Left renal cortex interstitium (tissue), 4 donors: ENCODE measurements around the gene DPYSL4. TPM values are rescaled to one million over a fixed set of nuclear protein-coding genes. Genes with fewer than 3 reads are reported as not detected.

Experiments
- DNase-seq, 4 donors: peaks; one replicate each; pipeline ENCODE4 v3.0.0-alpha.2; 2013; ENCODE audit warnings: low read depth in 4 of 4, low spot score in 2 of 4, missing footprints in 1 of 4
- polyA plus RNA-seq, 4 donors: library from polyadenylated mRNA; unstranded; fragments of 120-200 nt; gene quantifications; one replicate each; pipeline ENCODE4 v1.2.1, GENCODE V29; 2013; ENCODE audit not compliant: insufficient read length in 4 of 4

DPYSL4 gene
- polyA plus RNA-seq, 4 donors, result 14.2 to 22.3 (median 21.4) TPM

DNA sequence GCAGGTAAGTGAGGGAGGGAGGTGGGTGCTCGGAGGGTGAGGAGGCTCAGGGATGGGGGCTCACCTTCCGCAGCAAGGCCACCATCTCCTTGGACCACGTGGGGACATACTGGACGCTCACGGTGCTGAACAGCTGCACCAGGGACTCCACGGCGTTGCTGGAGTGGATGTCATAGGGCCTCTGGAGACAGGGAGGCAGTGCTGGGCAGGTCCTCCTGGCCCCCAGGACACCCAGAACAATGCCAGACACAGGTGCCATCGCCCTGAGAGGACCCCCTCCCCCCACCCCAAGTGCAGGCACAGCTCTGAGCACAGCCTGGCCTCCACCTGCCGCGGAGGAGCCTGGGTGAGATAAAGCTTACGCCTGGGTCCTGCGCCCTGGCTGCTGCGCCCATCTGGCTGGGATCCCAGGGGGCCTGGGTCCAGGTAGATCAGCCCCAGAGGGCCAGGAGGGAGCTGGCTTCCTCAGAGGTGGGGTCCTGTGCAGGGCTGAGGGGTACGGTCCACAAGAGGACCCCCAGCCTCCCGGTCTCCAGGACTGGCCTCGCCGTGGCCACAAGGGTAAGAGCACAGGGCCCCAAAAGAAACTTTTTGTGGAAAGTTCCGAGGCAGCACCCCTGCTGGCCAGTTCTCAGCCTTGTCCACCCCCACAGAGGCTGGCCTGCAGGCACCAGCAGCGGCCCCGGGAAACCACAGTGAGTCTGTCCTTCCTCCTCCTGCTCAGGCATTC is 37.8 kb downstream of the DPYSL4 start:
- DNase-seq, result no peak

DNA sequence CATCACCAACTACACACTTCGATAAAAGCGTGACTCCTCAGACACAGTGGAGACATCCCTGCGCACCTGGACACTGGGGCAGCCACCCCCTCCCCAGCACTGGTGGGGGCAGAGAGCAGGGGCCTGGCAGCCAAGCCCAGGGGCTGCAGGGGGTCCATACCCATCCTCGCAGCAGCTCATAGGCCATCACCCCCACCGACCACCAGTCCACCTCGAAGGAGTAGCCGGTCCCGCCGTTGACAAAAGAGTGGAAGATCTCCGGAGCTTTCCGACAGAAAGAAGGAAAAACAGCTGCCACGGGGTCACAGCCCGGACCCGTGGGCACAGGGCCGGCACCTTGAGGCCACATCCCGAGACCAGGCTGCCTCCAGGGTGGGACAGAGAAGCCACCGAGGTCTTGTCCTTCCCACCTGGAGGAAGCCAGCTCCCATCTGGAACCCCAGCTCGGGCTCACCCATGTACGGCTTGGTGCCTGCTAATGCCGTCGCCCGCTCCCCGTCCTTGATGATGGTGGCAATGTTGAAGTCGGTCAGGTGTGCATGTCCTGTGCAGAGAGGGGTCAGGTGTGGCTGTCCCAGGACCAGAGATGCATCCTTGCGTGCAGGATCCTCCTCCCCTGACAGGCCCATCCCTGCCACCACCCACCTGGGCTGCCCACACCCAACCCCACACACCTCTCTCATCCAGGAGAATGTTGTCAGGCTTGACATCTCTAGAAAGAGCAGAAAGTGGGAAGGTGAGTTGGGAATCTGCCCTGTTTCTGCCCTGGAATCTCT is 38.5 kb downstream of the DPYSL4 start:
- DNase-seq, result no peak

DNA sequence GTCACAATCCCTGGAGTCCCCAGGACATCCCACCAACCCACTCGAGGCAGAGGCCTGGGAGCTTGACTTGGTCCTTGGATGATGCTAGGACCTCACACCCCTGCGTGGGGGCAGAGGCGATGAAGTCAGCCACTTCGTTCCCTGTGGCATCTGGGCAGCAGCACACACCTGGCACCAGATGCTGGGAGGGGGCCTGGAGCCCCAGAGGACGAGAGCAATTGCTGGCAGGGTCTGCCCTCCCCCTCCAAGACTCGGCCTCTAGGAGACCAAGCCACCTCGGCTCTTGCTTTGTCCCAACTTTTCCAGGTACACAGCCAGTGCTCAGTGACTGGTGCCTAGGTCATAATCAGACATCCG is 39.1 kb downstream of the DPYSL4 start:
- DNase-seq, result no peak

DNA sequence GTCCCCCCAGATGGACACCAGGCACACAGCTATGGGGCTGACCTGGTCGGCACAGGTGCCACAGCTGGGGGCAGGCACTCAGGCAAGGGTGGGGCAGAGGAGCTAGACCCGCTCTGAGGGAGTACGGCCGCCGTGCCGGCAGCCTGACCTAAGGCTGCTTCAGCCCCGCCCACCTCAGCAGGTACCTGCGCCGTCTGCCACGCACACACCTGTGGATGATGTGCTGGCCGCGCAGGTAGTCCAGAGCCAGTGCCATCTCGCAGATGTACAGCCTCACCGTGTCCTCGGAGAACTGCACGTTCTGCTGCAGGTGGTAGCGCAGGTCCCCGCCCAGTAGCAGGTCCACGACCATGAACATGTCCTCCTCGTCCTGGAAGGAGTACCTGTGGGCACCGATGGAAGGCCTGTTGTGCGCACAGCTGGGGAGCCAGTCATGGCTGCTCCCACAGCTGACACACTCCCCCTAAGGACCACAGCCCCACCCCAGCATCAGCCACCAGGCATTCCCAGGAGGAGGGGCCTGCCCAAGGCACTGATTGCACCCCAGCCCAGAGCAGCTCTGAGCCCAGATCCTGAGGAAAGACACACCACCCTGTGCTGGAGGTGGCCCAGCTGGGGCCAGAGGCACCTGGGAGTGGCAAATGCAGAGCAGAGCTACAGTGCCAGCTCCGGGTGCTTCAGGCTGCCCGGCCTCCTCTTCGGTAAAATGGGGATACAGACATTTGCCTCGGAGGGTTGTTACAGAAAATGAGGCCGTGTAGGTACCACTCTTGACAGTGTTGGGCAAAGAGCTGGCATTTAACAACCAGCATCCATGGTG is 40.0 kb downstream of the DPYSL4 start:
- no peak for DNase-seq

DNA sequence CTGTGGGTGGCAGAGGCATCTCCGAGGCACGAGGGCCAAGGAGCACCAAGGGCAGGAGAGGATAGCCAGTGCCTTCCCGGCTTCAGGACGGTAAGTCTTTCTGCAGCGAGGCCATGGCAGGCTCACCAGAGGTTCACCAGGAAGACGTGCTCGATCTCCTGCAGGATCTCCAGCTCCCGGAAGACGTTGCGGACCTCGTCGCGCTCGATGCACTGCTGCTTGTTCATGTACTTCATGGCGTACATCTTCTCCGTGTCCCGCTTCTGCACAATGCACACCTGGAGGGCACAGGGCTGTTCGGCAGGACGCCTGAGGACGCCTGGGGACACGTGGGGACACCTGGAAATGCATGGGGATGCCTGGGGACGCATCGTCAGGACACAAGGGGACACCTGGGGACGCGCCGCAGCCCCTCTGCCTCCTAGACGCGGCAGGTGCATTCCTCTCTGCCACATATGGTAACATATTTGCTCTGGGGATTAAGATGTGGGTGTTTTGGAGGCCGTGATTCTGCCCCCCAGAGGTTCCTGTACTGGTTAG is 41.2 kb downstream of the DPYSL4 start:
- no peak for DNase-seq

DNA sequence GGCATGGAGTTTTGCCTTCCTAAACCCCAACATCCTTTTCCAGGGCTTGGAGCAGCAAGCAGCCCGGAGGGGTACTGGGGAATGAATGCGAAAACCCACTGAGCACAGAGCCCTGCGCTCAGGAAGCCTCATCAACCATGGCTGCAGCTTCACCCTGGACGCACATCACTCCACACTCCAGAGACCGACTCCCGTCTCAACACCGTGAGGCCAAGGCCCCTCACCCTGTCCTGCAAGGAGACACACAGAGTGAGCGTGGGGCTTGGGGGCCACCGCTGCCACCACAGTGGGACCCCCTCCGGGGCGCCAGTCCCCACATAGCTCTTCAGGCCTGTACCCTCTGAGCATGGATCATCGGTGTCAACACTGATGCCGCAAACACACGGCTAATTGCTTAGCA is 41.9 kb downstream of the DPYSL4 start:
- DNase-seq, result no peak

DNA sequence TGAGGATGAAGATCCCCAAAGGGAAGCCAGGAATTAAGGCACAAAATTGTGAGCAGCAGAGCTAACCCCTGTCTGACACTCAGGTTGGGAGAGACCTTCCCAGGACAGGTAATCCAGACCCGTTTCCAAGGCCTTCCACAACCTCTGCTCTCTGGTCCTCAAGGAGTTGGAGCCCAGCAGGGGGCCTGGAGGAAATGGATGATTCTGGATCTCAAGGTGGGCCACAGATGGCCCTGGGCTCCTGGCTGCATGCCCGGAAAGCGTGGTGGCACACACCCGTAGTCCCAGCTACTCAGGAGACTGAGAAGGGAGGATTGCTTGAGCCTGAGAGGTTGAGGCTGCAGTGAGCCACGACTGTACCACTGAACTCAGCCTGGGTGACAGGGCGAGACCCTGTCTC is 42.3 kb downstream of the DPYSL4 start:
- no peak for DNase-seq

DNA sequence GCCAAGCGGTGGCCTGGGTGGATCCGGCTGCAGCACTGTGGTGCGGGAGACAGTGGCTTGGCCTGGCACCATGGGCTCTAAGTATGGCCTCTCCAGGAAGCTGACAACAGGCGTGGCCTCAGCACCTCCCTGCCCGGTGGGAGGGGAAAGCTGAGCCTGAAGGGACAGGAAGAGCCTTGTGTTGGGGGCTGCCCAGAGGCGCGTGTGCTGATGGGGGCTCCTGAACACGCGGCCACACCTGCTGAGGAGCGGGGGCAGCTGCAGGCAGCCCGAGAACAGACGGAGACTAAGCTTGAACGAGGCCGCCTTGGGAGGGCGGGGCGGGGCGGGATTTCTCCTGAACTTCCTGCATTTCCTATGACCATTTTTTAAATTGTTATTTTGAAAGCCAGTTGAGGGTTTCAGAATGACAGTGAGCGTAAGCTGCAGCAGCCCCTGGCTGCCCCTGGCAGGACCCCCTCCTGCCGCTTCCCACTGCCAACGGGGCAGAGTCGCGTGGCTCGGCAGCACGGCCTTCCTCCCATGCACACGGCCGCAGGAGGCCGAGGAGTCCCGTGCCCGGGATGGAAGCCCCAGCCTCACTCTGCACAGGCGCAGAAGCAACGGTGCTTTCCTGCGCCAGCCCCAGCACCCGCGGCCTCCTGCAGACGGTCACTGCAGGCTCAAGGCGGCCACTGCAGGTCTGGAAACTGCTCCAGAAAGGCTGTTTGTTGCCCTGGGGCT is 43.2 kb downstream of the DPYSL4 start:
- DNase-seq, result no peak

DNA sequence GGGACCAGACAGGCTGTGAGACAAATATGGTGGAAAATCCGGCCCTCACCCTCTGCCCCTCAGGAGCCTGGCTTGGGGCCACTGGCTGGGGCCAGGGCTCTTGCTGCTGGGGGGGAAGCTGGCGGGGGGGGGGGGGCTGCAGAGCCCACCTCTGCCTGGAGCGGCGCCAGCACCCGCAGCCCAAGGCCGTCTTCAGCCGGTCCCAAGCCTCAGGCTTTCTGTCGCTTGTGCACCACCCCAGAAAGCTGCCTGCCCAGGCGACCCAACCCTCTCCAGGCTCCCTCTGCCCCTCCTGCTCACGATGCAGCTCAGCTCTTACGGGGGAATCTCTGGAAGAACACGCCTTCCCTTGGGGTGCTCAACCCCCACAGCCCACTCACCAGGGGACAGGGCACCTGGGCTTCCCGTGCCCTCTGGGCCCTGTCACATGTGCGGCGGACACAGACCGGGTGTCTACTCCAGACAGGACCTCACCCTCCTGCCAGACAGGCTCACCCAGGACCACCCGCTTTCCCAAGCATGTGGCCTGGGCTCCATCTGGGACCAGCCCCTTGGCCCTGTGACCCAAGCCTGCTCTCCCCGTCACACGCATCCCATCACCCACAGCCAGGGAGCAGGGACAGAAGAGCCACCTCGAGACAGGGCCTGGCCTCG is 43.9 kb downstream of the DPYSL4 start:
- no peak for DNase-seq

DNA sequence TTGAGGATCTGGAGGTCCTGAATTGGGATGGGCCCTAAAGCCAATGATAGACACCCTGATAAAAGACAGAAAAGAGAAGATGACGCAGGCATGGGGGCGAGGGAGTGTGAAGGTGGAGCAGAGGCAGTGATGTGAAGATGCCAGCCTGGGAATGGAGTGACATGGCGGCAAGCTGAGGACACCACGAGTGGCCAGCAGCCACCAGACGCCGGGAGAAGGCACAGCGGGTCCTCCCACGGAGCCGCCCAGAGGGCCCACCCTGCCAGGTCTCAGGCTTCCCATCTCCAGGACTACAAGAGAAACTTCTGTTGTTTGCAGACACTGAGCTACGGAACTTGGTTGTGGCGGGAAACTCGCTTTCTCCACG is 44.9 kb downstream of the DPYSL4 start:
- no peak for DNase-seq

DNA sequence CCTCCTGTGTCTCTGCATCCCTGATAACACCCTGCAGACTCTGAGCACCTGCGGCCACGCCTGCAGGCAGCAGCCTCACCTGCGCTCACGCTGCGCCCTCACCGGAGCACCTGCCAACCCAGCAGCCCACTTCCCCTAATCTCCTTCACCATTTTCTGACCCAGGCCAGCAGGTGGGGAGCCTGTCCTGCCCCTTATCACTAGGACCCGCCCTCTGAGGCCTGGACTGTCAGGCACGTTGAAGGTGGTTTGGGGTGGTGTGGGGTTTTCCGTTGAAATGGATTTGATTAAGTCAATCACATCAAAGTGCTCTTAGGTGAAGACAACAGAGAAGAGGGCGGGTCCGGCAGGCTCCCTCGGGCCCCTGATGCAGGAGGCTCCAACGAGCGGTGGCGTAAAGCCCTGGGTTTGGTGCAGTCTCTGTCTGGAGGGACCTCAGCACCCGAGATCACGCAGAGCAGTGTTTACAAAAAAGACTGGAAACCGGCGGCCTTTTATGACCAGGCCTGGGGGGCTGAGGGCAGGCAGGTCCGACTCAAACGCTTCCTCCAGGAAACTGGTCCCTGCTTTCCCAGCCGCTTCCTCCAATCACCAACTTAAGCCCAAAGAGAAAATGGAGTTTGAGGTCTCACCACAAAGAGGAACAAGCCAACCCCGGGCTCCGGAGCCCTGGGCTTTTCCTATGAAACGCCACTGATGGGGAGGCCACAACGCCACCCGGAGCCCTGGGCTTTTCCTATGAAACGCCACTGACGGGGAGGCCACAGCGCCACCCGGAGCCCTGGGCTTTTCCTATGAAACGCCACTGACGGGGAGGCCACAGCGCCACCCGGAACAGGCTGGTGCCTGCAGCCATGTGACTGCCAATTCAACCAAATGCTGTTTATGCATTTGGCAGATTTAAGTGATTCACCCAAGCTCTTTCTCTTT is 45.5 kb downstream of the DPYSL4 start:
- no peak for DNase-seq

DNA sequence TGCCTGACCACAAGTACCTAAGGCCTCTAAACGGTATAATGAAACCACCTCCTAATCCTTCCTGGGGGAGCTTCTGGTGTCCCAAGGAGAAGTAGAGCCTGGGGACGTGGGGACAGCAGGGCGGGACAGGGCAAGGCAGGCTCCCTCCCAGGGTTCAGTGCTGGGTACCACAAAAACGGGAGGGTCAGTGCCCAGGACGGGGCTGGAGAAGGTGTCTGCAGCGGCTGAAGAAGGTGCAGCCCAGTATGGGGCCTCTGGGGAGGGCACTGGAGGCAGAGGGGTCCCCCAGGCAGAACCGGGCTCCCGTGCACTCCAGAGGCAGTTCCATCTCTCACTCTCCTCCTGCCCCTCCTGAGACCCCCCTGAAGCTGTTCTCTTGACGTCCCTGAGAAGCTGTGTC is 46.2 kb downstream of the DPYSL4 start:
- no peak for DNase-seq

DNA sequence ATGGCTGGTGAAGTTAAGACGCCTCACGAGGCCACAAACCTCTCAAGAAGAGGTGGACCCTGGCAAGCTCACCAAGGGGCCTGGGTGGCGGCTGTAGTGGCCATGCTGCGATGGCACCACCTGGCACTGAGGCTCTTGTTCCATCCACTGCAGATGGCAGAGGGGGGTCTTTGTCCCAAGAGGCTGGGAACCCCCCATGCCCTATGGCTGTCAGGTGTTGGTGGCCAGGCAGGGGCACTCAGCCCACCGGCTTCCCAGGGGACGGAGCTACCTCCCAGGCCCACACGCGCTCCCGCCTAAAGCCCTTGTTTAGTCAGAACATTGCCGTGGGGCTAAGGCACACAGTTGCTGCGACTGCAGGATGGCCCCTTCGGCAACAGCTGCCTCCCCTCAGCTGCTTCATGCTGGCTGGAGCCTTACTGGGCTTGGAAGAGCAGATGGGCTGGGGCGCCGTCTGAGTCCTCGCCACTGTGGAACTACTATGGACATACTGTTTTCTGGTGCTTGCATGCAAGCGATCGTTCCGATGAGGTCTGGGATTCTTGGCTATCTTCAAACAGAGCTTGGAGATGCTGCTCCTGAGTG is 46.8 kb downstream of the DPYSL4 start:
- DNase-seq, result no peak

DNA sequence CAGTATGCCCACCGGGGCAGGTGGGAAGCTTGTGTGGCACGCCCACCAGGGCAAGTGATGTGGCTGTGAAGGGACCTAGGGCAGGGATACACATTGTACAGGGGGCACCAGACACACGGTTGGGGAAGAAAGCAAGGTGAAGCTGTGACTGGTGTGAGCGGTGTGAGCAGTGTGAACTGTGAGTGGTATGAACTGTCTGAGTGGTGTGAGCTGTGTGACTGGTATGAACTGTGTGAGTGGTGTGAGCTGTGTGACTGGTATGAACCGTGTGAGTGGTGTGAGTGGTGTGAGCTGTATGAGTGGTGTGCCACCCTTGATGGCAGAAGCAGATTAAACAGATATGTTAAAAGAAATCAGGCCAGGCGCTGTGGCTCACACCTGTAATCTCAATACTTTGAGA is 48.1 kb downstream of the DPYSL4 start:
- no peak for DNase-seq

DNA sequence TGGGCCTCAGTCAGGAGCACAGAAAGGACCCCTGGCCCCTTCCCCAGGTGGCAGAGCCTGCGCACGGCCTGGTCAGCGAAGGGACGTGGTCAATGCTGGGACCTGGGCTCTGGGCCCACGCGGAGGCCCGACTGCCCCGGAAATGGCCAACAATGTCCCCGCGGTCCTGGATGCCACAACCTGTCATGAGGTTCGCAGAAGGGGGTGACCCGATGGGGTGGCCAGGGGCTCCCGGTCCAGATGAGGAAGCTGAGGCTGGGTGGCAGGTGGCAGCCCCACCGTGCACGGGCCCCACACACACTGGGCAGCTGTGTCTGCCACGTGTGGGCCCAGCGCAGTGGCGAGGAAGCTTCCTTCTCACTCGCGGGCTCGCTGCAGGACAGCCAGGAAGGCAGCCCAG is 49.4 kb downstream of the DPYSL4 start:
- DNase-seq, result no peak

DNA sequence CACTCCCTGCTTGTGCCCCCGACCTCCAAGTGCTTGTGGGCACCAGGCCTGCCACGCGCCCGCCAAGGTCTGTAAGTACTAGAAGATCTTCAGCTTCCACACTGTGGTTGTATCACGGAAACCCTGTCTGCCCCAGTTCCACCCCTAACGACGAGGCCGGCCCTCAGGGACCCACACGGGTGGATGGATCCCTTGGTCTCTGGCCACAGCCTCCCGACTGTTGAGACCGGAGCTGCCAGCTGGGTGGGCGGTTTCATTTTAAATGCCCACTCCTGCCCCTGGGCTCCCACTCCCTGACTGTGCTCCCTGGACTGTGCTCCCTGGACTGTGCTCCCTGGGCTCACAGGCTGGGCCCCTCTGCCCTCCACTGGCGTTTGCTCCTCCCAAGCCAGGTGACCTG is 50.1 kb downstream of the DPYSL4 start:
- no peak for DNase-seq

DNA sequence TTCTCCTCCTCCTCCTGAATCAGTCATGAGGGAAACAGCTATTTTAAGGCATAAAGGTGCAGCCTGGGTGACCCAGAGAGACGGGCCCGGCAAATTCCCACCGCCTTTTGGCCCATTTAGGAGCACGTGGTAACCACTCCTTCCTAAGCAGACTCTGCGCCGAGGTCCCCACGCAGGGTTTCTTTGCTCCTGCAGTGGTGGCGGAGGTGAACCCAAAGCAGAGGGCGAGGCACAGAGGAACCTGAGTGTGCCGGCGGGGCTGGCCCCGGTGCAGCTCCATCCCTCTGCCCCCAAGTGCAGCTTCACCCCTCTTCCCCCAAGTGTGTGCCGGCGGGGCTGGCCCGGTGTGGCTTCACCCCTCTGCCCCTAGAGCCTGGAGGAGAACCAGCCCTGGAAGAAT is 50.6 kb downstream of the DPYSL4 start:
- no peak for DNase-seq

DNA sequence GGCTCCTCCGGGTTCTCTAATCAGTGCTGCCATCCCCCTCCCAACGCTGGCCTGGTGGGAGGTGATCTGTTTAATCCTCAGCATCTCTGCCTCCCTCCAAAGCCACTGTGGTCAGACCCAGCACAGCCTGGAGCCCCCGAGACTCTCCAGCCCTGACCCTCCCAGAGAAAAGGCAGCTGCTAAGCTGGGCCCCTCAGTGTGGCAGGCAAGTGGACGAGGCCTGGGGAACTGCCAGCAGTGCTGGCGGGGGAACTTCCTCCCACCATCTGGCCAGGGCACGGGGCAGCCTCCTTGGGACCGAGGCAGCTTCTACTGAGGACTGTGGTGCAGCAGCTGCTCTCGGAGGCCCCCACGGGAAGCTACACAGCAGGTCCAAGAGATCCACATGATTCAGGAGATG is 51.1 kb downstream of the DPYSL4 start:
- no peak for DNase-seq
